Smooth muscle cell (in vitro differentiated cells): Measurements from ENCODE around the gene REP15. TPM values are rescaled to one million over a fixed set of nuclear protein-coding genes. Genes with fewer than 3 reads are reported as not detected.
"Not testable (repeated sequence)": the region's sequence is repeated elsewhere in the genome, so short reads cannot be mapped to it uniquely, and the experiment has no call there.

Experiments used
- DNase-seq: peaks from one replicate; lab custom pipeline; 2025; ENCODE audit not compliant: unreplicated experiment; lab: John Stamatoyannopoulos, UW
- H2AFZ ChIP-seq: fragments of 200-600 bp; sonication (generic); 2 replicates; pipeline ENCODE4 v1.6.0; 2016; ENCODE audit warnings: antibody characterized with exemption, low read depth, mild to moderate bottlenecking
- H3F3A ChIP-seq: fragments of 200-600 bp; sonication (generic); 2 replicates; pipeline ENCODE4 v1.6.0; 2017; ENCODE audit warnings: antibody characterized with exemption, low read depth
- H3K27ac ChIP-seq: fragments of 200-600 bp; sonication (generic); 2 replicates; pipeline ENCODE4 v1.5.1; 2016; ENCODE audit warnings: low read depth, mild to moderate bottlenecking
- H3K27me3 ChIP-seq: fragments of 200-600 bp; sonication (generic); 2 replicates; pipeline ENCODE4 v1.6.1; 2016; ENCODE audit warnings: low read depth, mild to moderate bottlenecking
- H3K36me3 ChIP-seq: fragments of 200-600 bp; sonication (generic); 2 replicates; pipeline ENCODE4 v1.5.1; 2016; ENCODE audit warnings: low read depth
- H3K4me1 ChIP-seq: fragments of 200-600 bp; sonication (generic); 2 replicates; pipeline ENCODE4 v1.5.1; 2016; ENCODE audit warnings: low read depth
- H3K4me2 ChIP-seq: fragments of 200-600 bp; sonication (generic); 2 replicates; pipeline ENCODE4 v1.6.0; 2016; ENCODE audit warnings: mild to moderate bottlenecking
- H3K4me3 ChIP-seq: fragments of 200-600 bp; sonication (generic); 2 replicates; pipeline ENCODE4 v1.5.1; 2016; ENCODE audit warnings: mild to moderate bottlenecking
- H3K79me2 ChIP-seq: fragments of 200-600 bp; sonication (generic); 2 replicates; pipeline ENCODE4 v1.6.0; 2016; ENCODE audit warnings: low read depth, mild to moderate bottlenecking
- H3K9ac ChIP-seq: fragments of 200-600 bp; sonication (generic); 2 replicates; pipeline ENCODE4 v1.6.0; 2016; ENCODE audit warnings: low read depth
- H3K9me3 ChIP-seq: fragments of 200-600 bp; sonication (generic); replicated peaks from 2 replicates; pipeline ENCODE4 v1.5.1; 2016; ENCODE audit warnings: low read depth
- H4K20me1 ChIP-seq: fragments of 200-600 bp; sonication (generic); 2 replicates; pipeline ENCODE4 v1.6.0; 2016; ENCODE audit warnings: low read depth
- CTCF ChIP-seq: fragments of 200-600 bp; sonication (generic); IDR thresholded peaks from 2 replicates; pipeline ENCODE4 v1.5.1; 2017; ENCODE audit warnings: borderline replicate concordance, mild to moderate bottlenecking, antibody characterized with exemption; ENCODE audit not compliant: insufficient read depth, poor library complexity, severe bottlenecking
- WGBS: methylation state at CpG from one replicate; pipeline ENCODE4 v1.1.7; 2016; ENCODE audit warnings: low lambda C conversion rate; 5-methylcytosine and 5-hydroxymethylcytosine counted together
- polyA plus RNA-seq: library from polyadenylated mRNA; unstranded; fragments of >200 nt; fragmentation: Nextera tagmentation; extraction: Ambion mirVana; gene quantifications from 2 replicates; pipeline ENCODE4 v1.2.1, GENCODE V29; 2016
- total RNA-seq: library from RNA; depleted of rRNA; stranded (reverse); fragments of >200 nt; gene quantifications from 2 replicates; pipeline ENCODE4 v1.2.3, GENCODE V29; 2014

The REP15 gene
- total and polyA plus RNA-seq, 2 experiments from 2014 or later, result 0.47 to 1.7 TPM

DNA sequence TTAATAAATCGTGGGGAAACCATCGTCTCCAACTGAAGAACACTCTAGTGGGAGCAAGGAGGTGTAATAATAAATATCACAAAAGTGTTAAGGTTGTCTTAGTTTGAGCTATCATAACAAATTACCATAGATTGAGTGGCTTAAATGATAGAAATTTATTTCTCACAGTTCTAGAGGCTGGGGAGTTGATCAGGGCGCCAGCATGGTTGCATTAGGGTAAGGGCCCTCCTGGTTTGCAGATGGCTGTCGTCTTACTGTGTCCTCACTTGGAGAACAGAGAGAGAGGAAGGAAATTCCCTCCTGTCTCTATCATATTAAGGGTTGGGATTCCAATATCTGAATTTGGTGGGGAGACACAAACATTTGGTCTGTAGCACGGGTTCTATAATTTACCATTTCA, 47.4 kb downstream of the REP15 start:
- no peaks in the 10 kb centered on the region for H4K20me1 ChIP-seq
- H3K4me1 ChIP-seq, result no peaks in the 10 kb centered on the region
- TF ChIP-seq CTCF, result no peak
- no peaks in the 10 kb centered on the region for H3K79me2 ChIP-seq
- WGBS, result 97% methylated on average over 5 of the region's 5 CpGs
- no peak overlapping the region for H3K4me3 ChIP-seq
- no peaks in the 10 kb centered on the region for H3K9me3 ChIP-seq
- no peak for DNase-seq
- no peak overlapping the region for H2AFZ ChIP-seq
- no peaks in the 10 kb centered on the region for H3K27me3 ChIP-seq
- no peak overlapping the region for H3K4me2 ChIP-seq
- no peaks in the 10 kb centered on the region for H3F3A ChIP-seq
- peaks cover 6% of the 10 kb centered on the region for H3K36me3 ChIP-seq
- H3K27ac ChIP-seq, result no peak overlapping the region
- no peak overlapping the region for H3K9ac ChIP-seq

DNA sequence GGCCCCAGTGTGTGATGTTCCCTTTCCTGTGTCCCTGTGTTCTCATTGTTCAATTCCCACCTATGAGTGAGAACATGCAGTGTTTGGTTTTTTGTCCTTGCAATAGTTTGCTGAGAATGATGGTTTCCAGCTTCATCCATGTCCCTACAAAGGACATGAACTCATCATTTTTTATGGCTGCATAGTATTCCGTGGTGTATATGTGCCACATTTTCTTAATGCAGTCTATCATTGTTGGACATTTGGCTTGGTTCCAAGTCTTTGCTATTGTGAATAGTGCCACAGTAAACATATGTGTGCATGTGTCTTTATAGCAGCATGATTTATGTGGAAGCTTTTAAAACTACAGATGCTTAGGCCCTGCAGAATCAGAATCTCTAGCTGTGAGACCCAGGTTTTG, 49.5 kb downstream of the REP15 start:
- DNase-seq, H3K27me3 ChIP-seq, H2AFZ ChIP-seq, H4K20me1 ChIP-seq, H3K4me3 ChIP-seq, H3K9ac ChIP-seq, H3F3A ChIP-seq, H3K9me3 ChIP-seq, H3K36me3 ChIP-seq, H3K4me2 ChIP-seq, H3K27ac ChIP-seq, H3K4me1 ChIP-seq, H3K79me2 ChIP-seq: not testable (repeated sequence)
- 94% methylated on average over 1 of the region's 1 CpG for WGBS

Other genes with a start within 250 kb of the REP15 start
- not detected in 2 replicates for gene SMCO2, start 249.7 kb upstream of the REP15 start, total RNA-seq
- gene SMCO2, start 249.7 kb upstream of the REP15 start, polyA plus RNA-seq, result 0.20 TPM in 1 of 2 replicates, not detected in the other
- 150 and 156 TPM in 2 replicates for gene PPFIBP1, start 172.2 kb upstream of the REP15 start, total RNA-seq
- 45.7 and 79.1 TPM in 2 replicates for gene PPFIBP1, start 172.2 kb upstream of the REP15 start, polyA plus RNA-seq
- gene MRPS35, start 14.4 kb downstream of the REP15 start, total RNA-seq, result 75.6 and 77.1 TPM in 2 replicates
- 51.6 and 55.6 TPM in 2 replicates for gene MRPS35, start 14.4 kb downstream of the REP15 start, polyA plus RNA-seq
- gene KLHL42, start 83.8 kb downstream of the REP15 start, total RNA-seq, result 35.4 and 38.0 TPM in 2 replicates
- 25.6 and 39.7 TPM in 2 replicates for gene KLHL42, start 83.8 kb downstream of the REP15 start, polyA plus RNA-seq
- gene MANSC4, start 83.8 kb downstream of the REP15 start, total RNA-seq, result 2.6 and 2.9 TPM in 2 replicates
- 0.47 and 5.5 TPM in 2 replicates for gene MANSC4, start 83.8 kb downstream of the REP15 start, polyA plus RNA-seq